Endothelial cell of umbilical vein (primary cell): ENCODE measurements around the gene LRFN5. TPM values are rescaled to one million over a fixed set of nuclear protein-coding genes. Genes with fewer than 3 reads are reported as not detected.

Experiments
- BruUV-seq: library from RNA; stranded (reverse); fragments of 400-500 nt; replicated peaks from 2 replicates; lab custom pipeline; 2021; lab: Mats Ljungman, UMichigan
- CTCF ChIA-PET: fragments of 300-600, 350-600 bp; sonication (Branson Sonifier 250); formaldehyde crosslinking; loops from one replicate; lab custom pipeline; 2021; ENCODE audit warnings: antibody characterized with exemption, inconsistent platforms; lab: Charles Lee
- POLR2A ChIA-PET: fragments of 300-600, 350-600 bp; sonication (Branson Sonifier 250); formaldehyde crosslinking; loops from one replicate; lab custom pipeline; 2021; ENCODE audit warnings: antibody characterized with exemption, inconsistent platforms; lab: Charles Lee
- DNase-seq: peaks from one replicate; pipeline ENCODE4 v3.0.0-alpha.2; 2011; ENCODE audit warnings: low read depth, low spot score
- FAIRE-seq: peaks from 2 replicates; lab custom pipeline; 2011; peaks lifted over from hg19 to GRCh38; lab: Jason Lieb, UNC
- H2AFZ ChIP-seq: 2 replicates; pipeline ENCODE4 v1.6.0; 2012; ENCODE audit warnings: low read depth, low read length, control low read depth, inconsistent platforms
- H3K27ac ChIP-seq: 2 replicates; pipeline ENCODE4 v1.5.1; 2011; ENCODE audit warnings: low read depth, mild to moderate bottlenecking, control low read depth, low read length, moderate library complexity; ENCODE audit not compliant: insufficient read depth
- H3K27me3 ChIP-seq, 2 experiments: 2 replicates each; pipeline versions ENCODE4 v1.6.0 to v1.6.1; 2011; ENCODE audit warnings: low read length in 2 of 2, mixed read lengths in 1 of 2; ENCODE audit not compliant: control insufficient read depth in 2 of 2, insufficient read depth in 2 of 2
- H3K36me3 ChIP-seq, 2 experiments: 2 replicates in 1 of 2; 3 replicates in 1 of 2; pipeline ENCODE4 v1.5.1; 2011; ENCODE audit warnings: low read length in 2 of 2, mild to moderate bottlenecking in 1 of 2, moderate library complexity in 1 of 2; ENCODE audit not compliant: control insufficient read depth in 2 of 2, insufficient read depth in 2 of 2; ENCODE audit errors: extremely low read depth in 1 of 2
- H3K4me1 ChIP-seq: 3 replicates; pipeline ENCODE4 v1.5.1; 2011; ENCODE audit warnings: mild to moderate bottlenecking, low read length; ENCODE audit not compliant: control insufficient read depth, insufficient read depth; ENCODE audit errors: extremely low read depth
- H3K4me2 ChIP-seq: 2 replicates; pipeline ENCODE4 v1.6.1; 2011; ENCODE audit warnings: low read length, control low read depth, mixed read lengths; ENCODE audit not compliant: insufficient read depth
- H3K4me3 ChIP-seq, 3 experiments: fragments of 200-600 bp in 1 of 3; sonication (generic), shearing (Covaris generic) in 1 of 3; replicated peaks in 1 of 3; 2 replicates each; pipeline ENCODE4 v1.5.1; 2011 to 2016; ENCODE audit warnings: control low read depth in 3 of 3, low read length in 3 of 3, mild to moderate bottlenecking in 2 of 3, inconsistent platforms in 1 of 3, low read depth in 1 of 3, moderate library complexity in 1 of 3; ENCODE audit not compliant: insufficient read depth in 1 of 3
- H3K79me2 ChIP-seq: 2 replicates; pipeline ENCODE4 v1.6.0; 2012; ENCODE audit warnings: low read length, inconsistent platforms; ENCODE audit not compliant: control insufficient read depth, insufficient read depth
- H3K9ac ChIP-seq: replicated peaks from 2 replicates; pipeline ENCODE3; 2011; ENCODE audit warnings: low read length, control low read depth; ENCODE audit not compliant: insufficient read depth; ENCODE audit errors: extremely low read depth
- H3K9me1 ChIP-seq: replicated peaks from 3 replicates; pipeline ENCODE4 v1.6.0; 2011; ENCODE audit warnings: mild to moderate bottlenecking, low read length; ENCODE audit not compliant: control insufficient read depth, insufficient read depth; ENCODE audit errors: extremely low read depth
- H3K9me3 ChIP-seq: replicated peaks from 2 replicates; pipeline ENCODE4 v1.5.1; 2012; ENCODE audit warnings: low read length, inconsistent platforms; ENCODE audit not compliant: control insufficient read depth, insufficient read depth
- H4K20me1 ChIP-seq: replicated peaks from 2 replicates; pipeline ENCODE3; 2011; ENCODE audit warnings: mild to moderate bottlenecking, low read length; ENCODE audit not compliant: control insufficient read depth, insufficient read depth; ENCODE audit errors: extremely low read depth
- CTCF ChIP-seq, 2 donors: IDR thresholded peaks; 1 replicate in 1 of 2; 2 replicates in 1 of 2; pipeline ENCODE4 v1.5.1; 2011; ENCODE audit warnings: low read length in 2 of 2, mild to moderate bottlenecking in 2 of 2, moderate library complexity in 2 of 2, control low read depth in 1 of 2, inconsistent platforms in 1 of 2, low read depth in 1 of 2; ENCODE audit not compliant: insufficient read depth in 1 of 2; ENCODE audit errors: extremely low read depth in 1 of 2
- FOS ChIP-seq: IDR thresholded peaks from 2 replicates; pipeline ENCODE4 v1.6.1; 2011; ENCODE audit warnings: mild to moderate bottlenecking, low read length, moderate library complexity, borderline replicate concordance; ENCODE audit not compliant: insufficient read depth
- GATA2 ChIP-seq: IDR thresholded peaks from 2 replicates; pipeline ENCODE4 v1.7.0; 2011; ENCODE audit warnings: low read depth, mild to moderate bottlenecking, moderate library complexity, mixed read lengths, low read length; ENCODE audit not compliant: insufficient read length, insufficient read depth
- MAX ChIP-seq: IDR thresholded peaks from 2 replicates; pipeline ENCODE4 v1.6.1; 2011; ENCODE audit not compliant: insufficient read depth, insufficient read length
- MYC ChIP-seq: IDR thresholded peaks from one replicate; pipeline ENCODE4 v1.6.1; 2011; ENCODE audit warnings: mild to moderate bottlenecking, low read depth, low read length
- POLR2A ChIP-seq: IDR thresholded peaks from 2 replicates; pipeline ENCODE4 v1.6.1; 2012; ENCODE audit warnings: low read depth, mild to moderate bottlenecking, control low read depth, low read length
- POLR2AphosphoS5 ChIP-seq: IDR thresholded peaks from 2 replicates; pipeline ENCODE4 v1.6.1; 2012; ENCODE audit warnings: low read depth, mild to moderate bottlenecking, control low read depth, low read length, moderate library complexity; ENCODE audit not compliant: insufficient read depth
- dilution Hi-C: fragments of 300-500 bp; cut with MboI; formaldehyde crosslinking; loops from one replicate; pipeline ENCODE4 v1.15.0; 2019; ENCODE audit warnings: low sequenced_read_pairs; ENCODE audit not compliant: extremely low pct_ligation_motif_present
- intact Hi-C: fragments of 100-400 bp; cut with micrococcal nuclease; formaldehyde crosslinking; loops from one replicate; pipeline ENCODE4 v1.10.0; 2022
- polyA plus RNA-seq, 4 experiments: library from polyadenylated mRNA; depleted of rRNA in 3 of 4; stranded (reverse) in 3 of 4; unstranded in 1 of 4; fragments of >200 nt; gene quantifications; 2 replicates each; pipeline versions ENCODE4 v1.2.1 to v1.2.3, GENCODE V29; 2011 to 2012; ENCODE audit warnings: missing spikeins in 1 of 4
- total RNA-seq: library from RNA; stranded (reverse); gene quantifications from 2 replicates; pipeline ENCODE4 v1.2.3, GENCODE V29; 2021

The LRFN5 gene
- total and polyA plus RNA-seq, 2 donors (not counting 3 experiments of a cell fraction or from before 2014, with no cell fraction given) = not detected

- Histone ChIP-seq H3K36me3 (no peaks in the 10 kb centered on the region), H3K9ac (no peak overlapping the region), H3K9me1 (no peaks in the 10 kb centered on the region), H3K27ac (no peak overlapping the region), H2AFZ (no peak overlapping the region), H4K20me1 (no peaks in the 10 kb centered on the region), H3K4me3 (no peak overlapping the region), H3K9me3 (no peaks in the 10 kb centered on the region), H3K27me3 (no peaks in the 10 kb centered on the region), H3K4me2 (no peak overlapping the region), H3K4me1 (no peaks in the 10 kb centered on the region), H3K79me2 (no peaks in the 10 kb centered on the region)
- DNase-seq (no peak), FAIRE-seq (no peak)
- ChIA-PET CTCF (no interaction called here), POLR2A (no interaction called here)
- BruUV-seq = no TSS peak
- dilution Hi-C loops (no loop called here), intact Hi-C loops (no loop called here)
- TF ChIP-seq FOS = no peak
- no peak for TF ChIP-seq MYC
- TF ChIP-seq MAX = no peak
- TF ChIP-seq GATA2 = no peak
Observed at GRCh38 chr14:41916313-41916712, 309.6 kb downstream of the LRFN5 start.

GRCh38 chr14:41925409-41925808 is 318.7 kb downstream of the LRFN5 start:
- TF ChIP-seq MAX (no peak), CTCF (IDR thresholded peaks at IDR 0.05; ENCODE audit: extremely low read depth in 1 of 2, insufficient read depth in 1 of 2, low read depth in 1 of 2, low read length in 2 of 2) (no peak), FOS (no peak), MYC (no peak), POLR2A (no peak), POLR2AphosphoS5 (no peak)
- Histone ChIP-seq H2AFZ (no peak overlapping the region), H3K27ac (no peak overlapping the region), H4K20me1 (no peaks in the 10 kb centered on the region), H3K36me3 (no peaks in the 10 kb centered on the region), H3K4me3 (no peak overlapping the region), H3K9ac (no peak overlapping the region), H3K9me3 (no peaks in the 10 kb centered on the region), H3K27me3 (no peaks in the 10 kb centered on the region), H3K4me2 (no peak overlapping the region), H3K4me1 (no peaks in the 10 kb centered on the region), H3K79me2 (no peaks in the 10 kb centered on the region), H3K9me1 (no peaks in the 10 kb centered on the region)
- CTCF ChIA-PET = no interaction called here
- DNase-seq (no peak), FAIRE-seq (no peak)
- BruUV-seq = no TSS peak
- dilution Hi-C loops (no loop called here), intact Hi-C loops (no loop called here)
- POLR2A ChIA-PET = no interaction called here
